Hepatocyte (in vitro differentiated cells): ENCODE measurements around the gene DDIT4. TPM values are rescaled to one million over a fixed set of nuclear protein-coding genes. Genes with fewer than 3 reads are reported as not detected.

Experiments
- DNase-seq: peaks from one replicate; pipeline ENCODE4 v3.0.0-alpha.2; 2016; ENCODE audit warnings: low spot score
- H2AFZ ChIP-seq: fragments of 200-600 bp; sonication (generic); 2 replicates; pipeline ENCODE4 v1.6.0; 2016; ENCODE audit warnings: antibody characterized with exemption, mild to moderate bottlenecking
- H3K27ac ChIP-seq: fragments of 200-600 bp; sonication (generic); 2 replicates; pipeline ENCODE4 v1.5.1; 2016; ENCODE audit warnings: mild to moderate bottlenecking
- H3K27me3 ChIP-seq: fragments of 200-600 bp; sonication (generic); 2 replicates; pipeline ENCODE4 v1.6.1; 2016
- H3K36me3 ChIP-seq: fragments of 200-600 bp; sonication (generic); replicated peaks from 2 replicates; pipeline ENCODE4 v1.5.1; 2016; ENCODE audit warnings: low read depth; ENCODE audit not compliant: insufficient read depth
- H3K4me1 ChIP-seq: fragments of 200-600 bp; sonication (generic); 2 replicates; pipeline ENCODE4 v1.5.1; 2016; ENCODE audit warnings: mild to moderate bottlenecking, moderate library complexity; ENCODE audit not compliant: insufficient read depth
- H3K4me2 ChIP-seq: fragments of 200-600 bp; sonication (generic); 2 replicates; pipeline ENCODE4 v1.6.0; 2016
- H3K4me3 ChIP-seq: fragments of 200-600 bp; sonication (generic); 2 replicates; pipeline ENCODE4 v1.5.1; 2016; ENCODE audit warnings: mild to moderate bottlenecking
- H3K79me2 ChIP-seq: fragments of 200-600 bp; sonication (generic); 2 replicates; pipeline ENCODE4 v1.6.0; 2017; ENCODE audit warnings: mild to moderate bottlenecking
- H3K9me2 ChIP-seq: fragments of 200-600 bp; sonication (generic); replicated peaks from 2 replicates; pipeline ENCODE4 v1.6.0; 2017; ENCODE audit warnings: mild to moderate bottlenecking; ENCODE audit not compliant: insufficient read depth
- H3K9me3 ChIP-seq: fragments of 200-600 bp; sonication (generic); 2 replicates; pipeline ENCODE4 v1.5.1; 2016; ENCODE audit warnings: low read depth, mild to moderate bottlenecking
- H4K20me1 ChIP-seq: fragments of 200-600 bp; sonication (generic); 2 replicates; pipeline ENCODE4 v1.6.0; 2016; ENCODE audit warnings: mild to moderate bottlenecking; ENCODE audit not compliant: insufficient read depth, poor library complexity, severe bottlenecking
- EZH2 ChIP-seq: fragments of 200-600 bp; sonication (generic); IDR thresholded peaks from 2 replicates; pipeline ENCODE4 v1.6.1; 2016; ENCODE audit warnings: antibody characterized with exemption, mild to moderate bottlenecking, borderline replicate concordance
- EZH2phosphoT487 ChIP-seq: fragments of 200-600 bp; sonication (generic); IDR thresholded peaks from one replicate; pipeline ENCODE4 v1.6.1; 2018; ENCODE audit warnings: antibody characterized with exemption, mild to moderate bottlenecking, low read depth, moderate library complexity; ENCODE audit not compliant: unreplicated experiment, severe bottlenecking
- WGBS: methylation state at CpG from one replicate; pipeline ENCODE4 v1.1.6; 2016; ENCODE audit warnings: low lambda C conversion rate; ENCODE audit errors: missing lambda C conversion rate; 5-methylcytosine and 5-hydroxymethylcytosine counted together
- polyA plus RNA-seq: library from polyadenylated mRNA; unstranded; fragments of >200 nt; fragmentation: Nextera tagmentation; extraction: Ambion mirVana; gene quantifications from 2 replicates; pipeline ENCODE4 v1.2.1, GENCODE V29; 2016
- total RNA-seq: library from RNA; depleted of rRNA; stranded (reverse); fragments of >200 nt; gene quantifications from 2 replicates; pipeline ENCODE4 v1.2.3, GENCODE V29; 2014
- TF ChIP-seq, protein P1 (sequence below): fragments of 200-600 bp; sonication (generic); IDR thresholded peaks from 2 replicates; pipeline ENCODE4 v1.5.1; 2016; ENCODE audit warnings: antibody characterized with exemption, mild to moderate bottlenecking; ENCODE audit not compliant: poor library complexity

DDIT4 gene
- total and polyA plus RNA-seq, 2 experiments from 2014 or later: 165 to 235 TPM

DNA sequence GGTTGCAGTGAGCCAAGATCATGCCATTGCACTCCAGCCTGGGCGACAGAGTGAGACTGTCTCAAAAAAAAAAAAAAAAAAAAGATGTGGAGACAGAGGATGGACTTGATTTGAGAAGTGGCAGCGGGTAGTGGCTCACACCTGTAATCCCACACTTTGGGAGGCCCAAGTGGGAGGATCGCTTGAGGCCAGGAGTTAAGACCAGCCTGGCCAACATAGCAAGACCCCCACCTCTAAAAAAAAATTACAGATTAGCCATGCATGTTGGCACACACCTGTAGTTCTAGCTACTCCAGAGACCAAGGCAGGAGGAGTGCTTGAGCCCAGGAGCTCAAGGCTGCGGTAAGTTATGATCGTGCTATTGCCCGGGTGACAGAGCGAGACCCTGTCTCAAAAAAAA lies 33.4 kb upstream of the DDIT4 start:
- DNase-seq: no peak
- H3K36me3 ChIP-seq: no peaks in the 10 kb centered on the region
- H3K4me1 ChIP-seq: peaks cover 18% of the 10 kb centered on the region
- H3K9me3 ChIP-seq: no peaks in the 10 kb centered on the region
- H3K9me2 ChIP-seq: no peaks in the 10 kb centered on the region
- TF ChIP-seq EZH2phosphoT487 (no peak), EZH2 (no peak)
- TF ChIP-seq, protein P1, sequence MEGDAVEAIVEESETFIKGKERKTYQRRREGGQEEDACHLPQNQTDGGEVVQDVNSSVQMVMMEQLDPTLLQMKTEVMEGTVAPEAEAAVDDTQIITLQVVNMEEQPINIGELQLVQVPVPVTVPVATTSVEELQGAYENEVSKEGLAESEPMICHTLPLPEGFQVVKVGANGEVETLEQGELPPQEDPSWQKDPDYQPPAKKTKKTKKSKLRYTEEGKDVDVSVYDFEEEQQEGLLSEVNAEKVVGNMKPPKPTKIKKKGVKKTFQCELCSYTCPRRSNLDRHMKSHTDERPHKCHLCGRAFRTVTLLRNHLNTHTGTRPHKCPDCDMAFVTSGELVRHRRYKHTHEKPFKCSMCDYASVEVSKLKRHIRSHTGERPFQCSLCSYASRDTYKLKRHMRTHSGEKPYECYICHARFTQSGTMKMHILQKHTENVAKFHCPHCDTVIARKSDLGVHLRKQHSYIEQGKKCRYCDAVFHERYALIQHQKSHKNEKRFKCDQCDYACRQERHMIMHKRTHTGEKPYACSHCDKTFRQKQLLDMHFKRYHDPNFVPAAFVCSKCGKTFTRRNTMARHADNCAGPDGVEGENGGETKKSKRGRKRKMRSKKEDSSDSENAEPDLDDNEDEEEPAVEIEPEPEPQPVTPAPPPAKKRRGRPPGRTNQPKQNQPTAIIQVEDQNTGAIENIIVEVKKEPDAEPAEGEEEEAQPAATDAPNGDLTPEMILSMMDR: no peak
- no peak overlapping the region for H2AFZ ChIP-seq
- 97% methylated on average over 7 of the region's 7 CpGs for WGBS
- H3K27me3 ChIP-seq: no peaks in the 10 kb centered on the region
- no peaks in the 10 kb centered on the region for H3K79me2 ChIP-seq
- no peak overlapping the region for H3K27ac ChIP-seq
- no peak overlapping the region for H3K4me2 ChIP-seq
- no peak overlapping the region for H3K4me3 ChIP-seq
- no peaks in the 10 kb centered on the region for H4K20me1 ChIP-seq

DNA sequence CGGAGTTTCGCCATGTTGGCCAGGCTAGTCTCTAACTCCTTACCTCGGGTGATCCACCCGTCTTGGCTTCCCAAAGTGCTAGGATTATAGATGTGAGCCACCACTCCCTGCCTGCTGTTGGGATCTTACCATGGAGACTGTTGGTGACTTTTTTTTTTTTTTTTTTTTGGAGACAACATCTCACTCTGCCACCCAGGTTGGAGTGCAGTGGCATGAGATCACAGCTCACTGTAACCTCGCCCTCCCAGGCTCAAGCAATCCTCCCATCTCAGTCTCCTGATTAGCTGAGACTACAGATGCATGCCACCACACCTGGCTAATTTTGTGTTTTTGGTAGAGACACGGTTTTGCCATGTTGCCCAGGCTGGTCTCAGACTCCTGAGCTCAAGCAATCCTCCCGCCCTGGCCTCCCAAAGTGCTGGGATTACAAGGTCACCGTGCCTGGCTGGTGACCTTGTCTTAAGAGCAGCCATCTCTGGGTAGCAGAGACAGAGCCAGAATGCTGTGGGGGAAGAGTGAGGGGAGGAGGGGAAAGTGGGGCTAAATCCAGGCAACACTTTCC lies 32.0 kb upstream of the DDIT4 start:
- WGBS: 92% methylated on average over 8 of the region's 8 CpGs
- no peaks in the 10 kb centered on the region for H3K27me3 ChIP-seq

DNA sequence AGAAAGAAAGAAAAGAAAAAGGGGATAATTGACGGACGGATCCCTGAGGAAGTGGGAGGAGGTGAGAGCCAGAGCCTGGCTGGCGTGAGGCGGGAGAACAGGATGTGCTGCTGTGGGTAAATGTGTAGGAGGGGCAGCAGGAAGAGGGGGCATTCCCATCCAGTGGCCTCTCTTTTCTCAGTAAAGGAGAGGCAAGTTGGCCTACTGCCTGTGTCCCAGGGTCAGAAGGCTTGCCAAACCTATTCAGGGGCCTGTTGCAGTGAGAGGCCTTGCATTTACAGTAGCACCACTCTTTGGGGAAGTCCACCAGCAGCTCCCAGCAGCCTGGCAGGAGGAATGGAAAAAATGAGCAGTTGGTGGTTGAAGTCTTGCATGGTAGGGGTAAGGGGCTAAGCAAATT lies 31.0 kb upstream of the DDIT4 start:
- H3K36me3 ChIP-seq: no peaks in the 10 kb centered on the region
- no peaks in the 10 kb centered on the region for H3K9me2 ChIP-seq
- no peaks in the 10 kb centered on the region for H3K9me3 ChIP-seq
- H3K4me2 ChIP-seq: peak overlapping the region; percentile 6
- DNase-seq: peak; percentile 49
- 66% methylated on average over 3 of the region's 4 CpGs for WGBS
- H3K4me3 ChIP-seq: no peak overlapping the region
- peaks cover 32% of the 10 kb centered on the region for H3K4me1 ChIP-seq
- H3K79me2 ChIP-seq: no peaks in the 10 kb centered on the region
- H4K20me1 ChIP-seq: no peaks in the 10 kb centered on the region
- peak overlapping the region; percentile 86 for H3K27ac ChIP-seq
- H3K27me3 ChIP-seq: no peaks in the 10 kb centered on the region
- TF ChIP-seq, protein P1: no peak
- TF ChIP-seq EZH2phosphoT487: no peak
- TF ChIP-seq EZH2: no peak
- no peak overlapping the region for H2AFZ ChIP-seq

More for the DNA sequence above, 32.0 kb upstream of the DDIT4 start:
- Histone ChIP-seq H3K36me3 (no peaks in the 10 kb centered on the region), H2AFZ (no peak overlapping the region), H3K9me2 (no peaks in the 10 kb centered on the region), H4K20me1 (no peaks in the 10 kb centered on the region), H3K4me3 (no peak overlapping the region), H3K4me2 (no peak overlapping the region), H3K9me3 (no peaks in the 10 kb centered on the region), H3K4me1 (peaks cover 26% of the 10 kb centered on the region), H3K79me2 (no peaks in the 10 kb centered on the region), H3K27ac (peak overlapping the region; percentile 86)
- DNase-seq: no peak
- TF ChIP-seq, protein P1: no peak
- TF ChIP-seq EZH2phosphoT487 (no peak), EZH2 (no peak)
